Loucy (cell line): ENCODE measurements around the gene LRP1-AS.

Experiments
- EZH2phosphoT487 ChIP-seq: fragments of 200-600 bp; IDR thresholded peaks from 2 replicates; pipeline ENCODE4 v1.6.1; 2018; ENCODE audit warnings: antibody characterized with exemption, mild to moderate bottlenecking, moderate library complexity, borderline replicate concordance
- TF ChIP-seq, protein P1 (sequence below): fragments of 200-600 bp; sonication (generic); conservative IDR thresholded peaks from 2 replicates; pipeline ENCODE4 v1.5.1; 2014; ENCODE audit warnings: mild to moderate bottlenecking, antibody characterized with exemption, low read length

DNA sequence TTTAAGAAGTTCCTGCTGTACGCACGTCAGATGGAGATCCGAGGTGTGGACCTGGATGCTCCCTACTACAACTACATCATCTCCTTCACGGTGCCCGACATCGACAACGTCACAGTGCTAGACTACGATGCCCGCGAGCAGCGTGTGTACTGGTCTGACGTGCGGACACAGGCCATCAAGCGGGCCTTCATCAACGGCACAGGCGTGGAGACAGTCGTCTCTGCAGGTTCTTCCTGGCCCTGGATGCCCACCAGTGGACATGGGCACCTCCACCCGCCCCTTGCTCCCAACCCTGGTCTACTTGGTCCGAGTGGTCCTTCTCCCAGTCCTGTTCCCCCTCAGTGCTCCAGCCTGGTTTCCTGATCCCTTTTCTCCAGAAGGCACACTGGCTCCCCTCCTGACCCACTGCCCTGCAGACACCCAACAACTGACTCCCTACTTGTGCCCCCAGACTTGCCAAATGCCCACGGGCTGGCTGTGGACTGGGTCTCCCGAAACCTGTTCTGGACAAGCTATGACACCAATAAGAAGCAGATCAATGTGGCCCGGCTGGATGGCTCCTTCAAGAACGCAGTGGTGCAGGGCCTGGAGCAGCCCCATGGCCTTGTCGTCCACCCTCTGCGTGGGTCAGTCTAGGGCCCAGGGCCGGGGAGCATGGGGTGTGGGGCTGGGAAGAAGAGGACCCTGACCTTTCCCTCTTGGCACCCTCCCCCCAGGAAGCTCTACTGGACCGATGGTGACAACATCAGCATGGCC, 32.1 kb upstream of the LRP1-AS start:
- TF ChIP-seq, protein P1, sequence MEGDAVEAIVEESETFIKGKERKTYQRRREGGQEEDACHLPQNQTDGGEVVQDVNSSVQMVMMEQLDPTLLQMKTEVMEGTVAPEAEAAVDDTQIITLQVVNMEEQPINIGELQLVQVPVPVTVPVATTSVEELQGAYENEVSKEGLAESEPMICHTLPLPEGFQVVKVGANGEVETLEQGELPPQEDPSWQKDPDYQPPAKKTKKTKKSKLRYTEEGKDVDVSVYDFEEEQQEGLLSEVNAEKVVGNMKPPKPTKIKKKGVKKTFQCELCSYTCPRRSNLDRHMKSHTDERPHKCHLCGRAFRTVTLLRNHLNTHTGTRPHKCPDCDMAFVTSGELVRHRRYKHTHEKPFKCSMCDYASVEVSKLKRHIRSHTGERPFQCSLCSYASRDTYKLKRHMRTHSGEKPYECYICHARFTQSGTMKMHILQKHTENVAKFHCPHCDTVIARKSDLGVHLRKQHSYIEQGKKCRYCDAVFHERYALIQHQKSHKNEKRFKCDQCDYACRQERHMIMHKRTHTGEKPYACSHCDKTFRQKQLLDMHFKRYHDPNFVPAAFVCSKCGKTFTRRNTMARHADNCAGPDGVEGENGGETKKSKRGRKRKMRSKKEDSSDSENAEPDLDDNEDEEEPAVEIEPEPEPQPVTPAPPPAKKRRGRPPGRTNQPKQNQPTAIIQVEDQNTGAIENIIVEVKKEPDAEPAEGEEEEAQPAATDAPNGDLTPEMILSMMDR: no peak
- no peak for TF ChIP-seq EZH2phosphoT487
